HUES64 (cell line): ENCODE measurements around the gene RPS6KA1.
"Not testable (repeated sequence)": the region's sequence is repeated elsewhere in the genome, so short reads cannot be mapped to it uniquely, and the experiment has no call there.

Experiments used
- H3K27ac ChIP-seq: 2 replicates; pipeline ENCODE4 v1.7.0; 2013; ENCODE audit warnings: low read depth, low read length, inconsistent platforms
- H3K27me3 ChIP-seq: 2 replicates; pipeline ENCODE4 v1.6.1; 2013; ENCODE audit warnings: mild to moderate bottlenecking, low read length; ENCODE audit not compliant: insufficient read depth
- H3K36me3 ChIP-seq: 2 replicates; pipeline ENCODE4 v1.6.1; 2013; ENCODE audit warnings: mild to moderate bottlenecking, low read length; ENCODE audit not compliant: insufficient read depth
- H3K4me1 ChIP-seq: 2 replicates; pipeline ENCODE4 v1.6.1; 2013; ENCODE audit warnings: mild to moderate bottlenecking, low read length, moderate library complexity; ENCODE audit not compliant: insufficient read depth
- H3K4me3 ChIP-seq: 2 replicates; pipeline ENCODE4 v1.5.1; 2013; ENCODE audit warnings: mild to moderate bottlenecking, low read length, moderate library complexity
- H3K9ac ChIP-seq: 2 replicates; pipeline ENCODE4 v1.6.1; 2013; ENCODE audit warnings: mild to moderate bottlenecking, low read depth, low read length
- H3K9me3 ChIP-seq: 2 replicates; pipeline ENCODE4 v1.6.1; 2013; ENCODE audit warnings: low read depth, low read length; ENCODE audit not compliant: insufficient read depth
- WGBS: fragments of 150-250, 120-280 bp; methylation state at CpG from one replicate; pipeline ENCODE4 v1.1.7; 2013; ENCODE audit warnings: missing lambda C conversion rate; 5-methylcytosine and 5-hydroxymethylcytosine counted together

Gene RPS6KA1

GRCh38 chr1:26579681-26580111 is 50.1 kb downstream of the RPS6KA1 start:
- Histone ChIP-seq H3K4me1 (no peaks in the 10 kb centered on the region), H3K4me3 (no peak overlapping the region), H3K9ac (no peak overlapping the region), H3K36me3 (peaks cover 7% of the 10 kb centered on the region; the same call in 1 of the 2 replicates), H3K27me3 (no peaks in the 10 kb centered on the region), H3K27ac (no peak overlapping the region), H3K9me3 (no peaks in the 10 kb centered on the region)
- WGBS, result 81% methylated on average over 3 of the region's 3 CpGs

GRCh38 chr1:26580116-26580515 is 50.6 kb downstream of the RPS6KA1 start:
- WGBS, result 97% methylated on average over 6 of the region's 6 CpGs
- Histone ChIP-seq H3K4me1 (no peaks in the 10 kb centered on the region), H3K9ac (no peak overlapping the region), H3K4me3 (no peak overlapping the region), H3K36me3 (peaks cover 3% of the 10 kb centered on the region; the same call in 1 of the 2 replicates), H3K27me3 (no peaks in the 10 kb centered on the region), H3K9me3 (no peaks in the 10 kb centered on the region), H3K27ac (no peak overlapping the region)

GRCh38 chr1:26581287-26581651 is 51.7 kb downstream of the RPS6KA1 start:
- Histone ChIP-seq H3K27me3 (no peaks in the 10 kb centered on the region), H3K4me1 (no peaks in the 10 kb centered on the region), H3K9ac (no peak overlapping the region), H3K27ac (no peak overlapping the region), H3K36me3 (no peaks in the 10 kb centered on the region), H3K4me3 (no peak overlapping the region), H3K9me3 (no peaks in the 10 kb centered on the region)
- WGBS, result 84% methylated on average over 7 of the region's 7 CpGs

- Histone ChIP-seq H3K36me3 (no peaks in the 10 kb centered on the region), H3K27me3 (no peaks in the 10 kb centered on the region), H3K4me3 (no peak overlapping the region), H3K9me3 (no peaks in the 10 kb centered on the region), H3K27ac (no peak overlapping the region), H3K4me1 (no peaks in the 10 kb centered on the region), H3K9ac (no peak overlapping the region)
- WGBS, result 93% methylated on average over 7 of the region's 8 CpGs
These were observed 52.7 kb downstream of the RPS6KA1 start for GRCh38 chr1:26582053-26582835.

- H3K36me3 ChIP-seq, result no peaks in the 10 kb centered on the region
- H3K9me3 ChIP-seq, result no peaks in the 10 kb centered on the region
- H3K9ac ChIP-seq, result no peak overlapping the region
- no peaks in the 10 kb centered on the region for H3K27me3 ChIP-seq
- H3K27ac ChIP-seq, result no peak overlapping the region
- 85% methylated on average over 6 of the region's 6 CpGs for WGBS
- H3K4me1 ChIP-seq, result no peaks in the 10 kb centered on the region
- H3K4me3 ChIP-seq, result no peak overlapping the region
These were observed 53.4 kb downstream of the RPS6KA1 start for GRCh38 chr1:26582836-26583460.

GRCh38 chr1:26583646-26584485 is 54.3 kb downstream of the RPS6KA1 start:
- Histone ChIP-seq H3K4me1 (no peaks in the 10 kb centered on the region), H3K4me3 (no peak overlapping the region), H3K36me3 (no peaks in the 10 kb centered on the region), H3K9me3 (peaks cover 3% of the 10 kb centered on the region; the same call in 1 of the 2 replicates), H3K27me3 (no peaks in the 10 kb centered on the region), H3K27ac (no peak overlapping the region), H3K9ac (no peak overlapping the region)
- WGBS, result 87% methylated on average over 5 of the region's 5 CpGs

- not testable (repeated sequence) for H3K9me3 ChIP-seq, H3K4me3 ChIP-seq, H3K27ac ChIP-seq, H3K36me3 ChIP-seq, H3K27me3 ChIP-seq, H3K9ac ChIP-seq, H3K4me1 ChIP-seq
- WGBS, result 96% methylated on average over 4 of the region's 4 CpGs
These were observed 55.0 kb downstream of the RPS6KA1 start for GRCh38 chr1:26584588-26584987.

GRCh38 chr1:26585471-26585870 is 55.9 kb downstream of the RPS6KA1 start:
- no peak overlapping the region for H3K4me3 ChIP-seq
- H3K9ac ChIP-seq, result no peak overlapping the region
- H3K27ac ChIP-seq, result no peak overlapping the region
- no peaks in the 10 kb centered on the region for H3K36me3 ChIP-seq
- 90% methylated on average over 6 of the region's 6 CpGs for WGBS
- H3K27me3 ChIP-seq, result no peaks in the 10 kb centered on the region
- H3K9me3 ChIP-seq, result peaks cover 6% of the 10 kb centered on the region; the same call in 1 of the 2 replicates
- no peaks in the 10 kb centered on the region for H3K4me1 ChIP-seq

GRCh38 chr1:26593385-26593784 is 63.8 kb downstream of the RPS6KA1 start:
- Histone ChIP-seq H3K4me3 (no peak overlapping the region), H3K36me3 (no peaks in the 10 kb centered on the region), H3K4me1 (no peaks in the 10 kb centered on the region), H3K27me3 (no peaks in the 10 kb centered on the region), H3K27ac (no peak overlapping the region), H3K9ac (no peak overlapping the region), H3K9me3 (peaks cover 6% of the 10 kb centered on the region; the same call in 1 of the 2 replicates)
- 97% methylated on average over 5 of the region's 5 CpGs for WGBS

GRCh38 chr1:26594593-26594992 is 65.0 kb downstream of the RPS6KA1 start:
- 95% methylated on average over 6 of the region's 6 CpGs for WGBS

GRCh38 chr1:26597629-26598039 is 68.1 kb downstream of the RPS6KA1 start:
- Histone ChIP-seq H3K27ac (no peak overlapping the region), H3K36me3 (no peaks in the 10 kb centered on the region), H3K4me3 (no peak overlapping the region), H3K9ac (no peak overlapping the region), H3K27me3 (no peaks in the 10 kb centered on the region), H3K9me3 (no peaks in the 10 kb centered on the region), H3K4me1 (0 out of 2 replicates have a peak, but pooled peaks cover 2% of the 10 kb centered on the region)
- 73% methylated on average over 1 of the region's 2 CpGs for WGBS

More at GRCh38 chr1:26594593-26594992, 65.0 kb downstream of the RPS6KA1 start:
- not testable (repeated sequence) for H3K9ac ChIP-seq, H3K27ac ChIP-seq, H3K4me1 ChIP-seq, H3K36me3 ChIP-seq, H3K27me3 ChIP-seq, H3K9me3 ChIP-seq, H3K4me3 ChIP-seq
